ENCODE results near the gene DAGLA. TPM values are rescaled to one million over a fixed set of nuclear protein-coding genes. Genes with fewer than 3 reads are reported as not detected.

The DAGLA gene
- total RNA-seq, 6 donors from 2014 or later = 3.0 to 11.0 (median 8.0) TPM

GRCh38 chr11:61787928-61788491 lies 107.8 kb downstream of the DAGLA start:
- 60 to 63% methylated on average over 7 to 9 of the region's 9 CpGs for WGBS, 2 donors
- peaks cover 16 to 74% (median 62%) of the 10 kb centered on the region in 4 donors for H3K36me3 ChIP-seq
- H3K27me3 ChIP-seq = no peaks in the 10 kb centered on the region
- DNase-seq (no peak), ATAC-seq (ENCODE audit: low FRiP score in 2 of 2) (no peak)
- H3K4me3 ChIP-seq = no peak overlapping the region
- H3K4me1 ChIP-seq = peaks cover 9 to 16% (median 10%) of the 10 kb centered on the region in 4 donors
- no peaks in the 10 kb centered on the region for H3K9me3 ChIP-seq
- no peak overlapping the region for H3K27ac ChIP-seq
- TF ChIP-seq POLR2A (IDR thresholded peaks at IDR 0.05) (no peak), CTCF (IDR thresholded peaks at IDR 0.05) (peak in 3 of 6 experiments; percentile 16 to 35 (median 27))

- Histone ChIP-seq H3K4me1 (peaks cover 17 to 26% (median 18%) of the 10 kb centered on the region in 4 donors), H3K27ac (peak overlapping the region; percentile 96 to 99 (median 96)), H3K36me3 (peaks cover 16 to 50% (median 39%) of the 10 kb centered on the region in 4 donors), H3K27me3 (no peaks in the 10 kb centered on the region), H3K4me3 (peak overlapping the region; percentile 64 to 84 (median 75)), H3K9me3 (no peaks in the 10 kb centered on the region)
- TF ChIP-seq EP300 (IDR thresholded peaks at IDR 0.05) (no peak), POLR2A (IDR thresholded peaks at IDR 0.05) (no peak), POLR2AphosphoS5 (IDR thresholded peaks at IDR 0.05) (no peak), CTCF (IDR thresholded peaks at IDR 0.05) (peak in 1 of 6 experiments; percentile 3)
- WGBS, 2 donors = 3 to 4% methylated on average over 14 of the region's 14 CpGs
- ATAC-seq (ENCODE audit: low FRiP score in 2 of 2) (peak; percentile 76 to 85), DNase-seq (peak in 1 of 2 donors; percentile 71)
Observed at GRCh38 chr11:61791737-61792309, 111.6 kb downstream of the DAGLA start.

GRCh38 chr11:61792310-61793082 lies 112.3 kb downstream of the DAGLA start, which contains the start of the genes FEN1 and TMEM258:
FEN1 (plus strand) TSS chr11:61792911; CDS start chr11:61795362, 2,451 bp downstream.
TMEM258 (minus strand) TSS chr11:61792599; CDS start chr11:61792558, 41 bp downstream.
- no peaks in the 10 kb centered on the region for H3K9me3 ChIP-seq
- DNase-seq = peak; percentile 92 to 96
- TF ChIP-seq POLR2AphosphoS5 (IDR thresholded peaks at IDR 0.05) (peak; percentile 88 to 95), EP300 (IDR thresholded peaks at IDR 0.05) (no peak), POLR2A (IDR thresholded peaks at IDR 0.05) (peak in 3 of 4 donors; percentile 38 to 77 (median 76)), CTCF (IDR thresholded peaks at IDR 0.05) (peak in 4 of 6 experiments; percentile 37 to 55 (median 42))
- H3K36me3 ChIP-seq = peaks cover 16 to 43% (median 33%) of the 10 kb centered on the region in 4 donors
- H3K27me3 ChIP-seq = no peaks in the 10 kb centered on the region
- peak; percentile 93 to 96 for ATAC-seq (ENCODE audit: low FRiP score in 2 of 2)
- WGBS, 2 donors = 0% methylated on average over 46 to 55 of the region's 61 CpGs
- peak within 1 kb of the TSS; percentile 64 to 84 (median 75) for H3K4me3 ChIP-seq
- peak within 1 kb of the TSS; percentile 96 to 99 (median 96) for H3K27ac ChIP-seq
- peaks cover 18 to 26% (median 20%) of the 10 kb centered on the region in 4 donors for H3K4me1 ChIP-seq

GRCh38 chr11:61793083-61793828 lies 113.1 kb downstream of the DAGLA start:
- peaks cover 18 to 26% (median 22%) of the 10 kb centered on the region in 4 donors for H3K4me1 ChIP-seq
- peak in 1 of 2 donors; percentile 19 for ATAC-seq (ENCODE audit: low FRiP score in 2 of 2)
- H3K4me3 ChIP-seq = peak overlapping the region; percentile 64 to 84 (median 75)
- H3K27me3 ChIP-seq = no peaks in the 10 kb centered on the region
- H3K27ac ChIP-seq = peak overlapping the region; percentile 96 to 99 (median 96)
- TF ChIP-seq POLR2AphosphoS5 (IDR thresholded peaks at IDR 0.05) (no peak), CTCF (IDR thresholded peaks at IDR 0.05) (no peak), EP300 (IDR thresholded peaks at IDR 0.05) (no peak), POLR2A (IDR thresholded peaks at IDR 0.05) (no peak)
- 4 to 8% methylated on average over 15 to 29 of the region's 29 CpGs for WGBS, 2 donors
- no peak for DNase-seq
- H3K9me3 ChIP-seq = no peaks in the 10 kb centered on the region
- H3K36me3 ChIP-seq = peaks cover 9 to 36% (median 26%) of the 10 kb centered on the region in 4 donors
